AG08396 (cell line): ENCODE measurements around the gene PAM.

Experiments used
- DNase-seq: peaks from one replicate; pipeline ENCODE4 v3.0.0; 2012; ENCODE audit warnings: low spot score, mixed read lengths

The PAM gene

DNA sequence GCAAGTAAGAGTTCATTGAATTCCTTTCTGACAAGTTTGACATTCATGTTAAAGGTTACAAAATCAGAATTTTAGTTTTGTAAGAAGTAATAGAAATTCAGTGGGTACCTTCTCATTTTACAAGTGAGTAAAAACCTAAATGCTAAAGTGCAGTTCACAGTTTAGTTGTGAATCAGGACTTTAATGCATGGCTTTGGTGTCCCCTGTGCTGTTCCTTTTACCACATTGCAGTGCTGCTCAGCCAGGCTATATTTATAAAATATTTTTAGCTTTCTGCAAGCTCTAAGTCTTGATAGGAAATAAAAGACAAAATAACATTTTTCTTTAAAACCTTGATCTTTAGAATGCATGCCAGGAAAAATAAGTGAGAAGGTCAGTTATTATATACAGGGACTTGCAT, 26.3 kb downstream of the PAM start:
- DNase-seq, result no peak

DNA sequence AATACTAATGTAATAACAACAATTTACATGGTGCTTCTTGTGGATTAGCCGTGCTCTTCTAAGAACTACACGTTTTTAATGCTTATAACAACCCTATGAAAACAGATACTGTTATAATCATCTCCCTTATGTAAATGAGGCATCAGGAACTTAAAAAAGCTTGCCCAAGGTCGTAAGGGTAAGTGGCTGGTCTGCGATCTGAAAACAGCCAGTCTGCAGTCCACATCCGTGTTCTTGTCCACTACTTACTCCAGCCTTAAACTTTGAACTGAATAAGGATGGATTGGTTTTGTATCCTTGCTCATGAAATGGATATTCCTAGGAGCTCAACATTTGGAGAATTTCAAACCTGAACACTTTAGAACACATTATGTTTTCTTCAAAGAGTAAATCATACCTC, 26.7 kb downstream of the PAM start:
- no peak for DNase-seq

DNA sequence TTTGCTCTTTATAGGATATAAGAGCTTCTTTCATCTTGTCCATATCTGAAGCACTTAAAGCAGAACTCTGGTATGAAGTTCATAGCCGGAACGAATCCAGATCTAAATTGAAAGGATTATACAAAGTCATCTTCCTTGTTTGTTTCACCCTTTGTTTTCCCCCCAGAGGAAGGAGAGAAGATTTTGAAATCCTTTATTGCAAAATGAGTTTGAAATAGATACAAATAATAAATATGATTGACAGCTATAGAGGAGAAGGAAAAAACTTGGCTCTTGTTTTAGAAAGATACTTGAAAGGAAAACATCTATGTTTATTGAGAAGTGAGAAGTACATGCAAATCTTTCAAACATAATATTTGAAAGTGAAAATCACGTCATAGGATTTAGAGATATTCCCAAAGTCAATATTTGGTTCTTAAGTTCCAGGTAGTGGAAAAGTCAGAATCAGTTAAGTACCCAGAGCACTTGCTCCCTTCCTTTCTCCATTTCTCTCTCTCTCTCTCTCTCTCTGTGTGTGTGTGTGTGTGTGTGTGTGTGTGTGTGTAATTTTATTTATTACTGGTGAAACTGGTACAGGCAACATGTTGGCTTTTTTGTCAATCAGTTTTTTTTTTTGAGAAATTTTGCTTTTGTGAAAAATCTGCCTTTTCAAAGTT, 27.2 kb downstream of the PAM start:
- DNase-seq, result no peak

DNA sequence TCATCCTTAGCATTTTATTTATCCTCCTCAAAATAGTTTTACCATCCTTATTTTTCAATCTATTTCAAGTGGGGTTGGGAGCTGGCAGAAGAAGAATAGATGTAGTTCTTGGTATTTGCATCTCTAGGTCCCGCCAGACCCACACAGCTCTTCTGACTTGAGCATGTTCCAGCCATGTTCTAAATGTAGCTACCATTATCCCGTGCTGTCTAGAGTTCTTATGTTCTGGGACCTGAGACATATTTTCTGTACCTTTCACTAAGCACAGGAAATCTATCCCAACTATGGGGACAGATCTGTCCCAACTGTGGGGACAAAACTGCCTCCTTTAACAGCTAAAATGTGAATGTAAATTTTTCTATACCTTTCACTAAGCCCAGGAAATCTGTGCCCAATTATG, 32.0 kb downstream of the PAM start:
- DNase-seq, result no peak

DNA sequence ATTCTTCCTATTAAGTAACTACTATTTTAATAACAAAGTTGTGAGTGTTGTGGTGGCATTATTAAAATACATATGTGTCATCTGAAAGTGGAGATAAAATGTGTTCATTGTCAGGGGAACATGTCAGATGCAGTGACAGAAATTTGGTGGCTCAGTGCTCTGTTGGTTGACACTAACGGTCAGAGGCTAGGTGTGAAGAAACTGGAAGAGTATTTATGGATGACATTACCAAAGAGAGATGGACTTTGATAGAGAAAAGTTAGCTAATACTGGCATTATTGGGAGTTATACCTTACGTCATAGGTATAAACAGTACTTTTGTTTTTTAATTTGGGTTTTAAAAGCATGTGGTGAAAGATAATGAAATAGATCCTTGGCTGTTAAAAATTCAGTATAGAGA, 33.7 kb downstream of the PAM start:
- no peak for DNase-seq

DNA sequence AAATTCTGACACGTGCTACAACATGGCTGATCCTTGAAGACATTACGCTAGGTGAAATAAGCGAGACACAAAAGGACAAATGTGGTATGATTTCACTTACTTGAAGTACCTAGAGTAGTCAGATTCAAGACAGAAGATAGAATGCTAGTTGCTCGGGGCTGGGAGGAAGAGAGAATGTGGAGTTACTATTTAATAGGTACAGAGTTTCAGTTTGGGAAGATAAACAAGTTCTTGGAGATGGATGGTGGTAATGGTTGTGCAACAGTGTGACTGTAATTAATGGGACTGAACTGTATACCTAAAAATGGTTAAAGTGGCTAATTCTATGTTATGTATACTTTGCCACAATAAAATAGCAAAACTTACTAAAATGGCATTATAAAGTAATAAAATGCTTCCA, 34.4 kb downstream of the PAM start:
- DNase-seq, result no peak

DNA sequence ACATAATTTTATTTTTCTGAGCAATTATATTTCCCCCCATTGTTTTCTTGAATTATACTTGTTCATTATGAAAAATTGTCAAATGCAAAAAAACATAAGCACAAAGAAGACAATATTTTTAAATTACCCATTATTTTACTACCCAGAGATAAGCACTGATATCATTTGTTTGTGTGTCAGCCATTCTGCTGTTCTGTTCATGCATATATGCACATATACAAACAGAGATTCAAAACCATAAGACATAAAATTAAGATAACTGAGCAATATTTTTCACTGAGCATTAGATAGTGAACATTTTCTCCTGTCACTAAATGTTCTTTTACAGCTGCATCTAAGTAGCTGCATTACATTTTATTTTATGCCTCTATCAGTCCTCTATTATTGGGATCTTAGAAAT, 35.6 kb downstream of the PAM start:
- no peak for DNase-seq

DNA sequence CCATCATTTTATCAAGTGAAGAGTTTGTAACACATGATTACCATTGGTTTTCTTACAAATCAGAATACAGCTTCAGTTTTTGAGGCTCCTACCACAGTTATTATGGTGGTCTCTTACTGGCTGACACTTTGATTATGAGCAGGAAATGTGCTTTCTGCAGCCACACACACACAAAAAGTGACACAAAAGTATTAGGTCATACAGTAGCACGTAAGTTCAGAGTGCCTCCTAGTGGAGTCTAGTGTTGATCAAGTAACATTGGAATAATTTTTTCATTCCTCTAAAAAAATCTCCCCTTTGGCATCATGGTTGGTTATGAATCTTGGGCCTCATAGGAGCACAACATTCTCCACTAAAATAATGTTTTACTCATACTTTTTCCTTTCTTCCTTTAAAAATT, 37.6 kb downstream of the PAM start:
- no peak for DNase-seq

DNA sequence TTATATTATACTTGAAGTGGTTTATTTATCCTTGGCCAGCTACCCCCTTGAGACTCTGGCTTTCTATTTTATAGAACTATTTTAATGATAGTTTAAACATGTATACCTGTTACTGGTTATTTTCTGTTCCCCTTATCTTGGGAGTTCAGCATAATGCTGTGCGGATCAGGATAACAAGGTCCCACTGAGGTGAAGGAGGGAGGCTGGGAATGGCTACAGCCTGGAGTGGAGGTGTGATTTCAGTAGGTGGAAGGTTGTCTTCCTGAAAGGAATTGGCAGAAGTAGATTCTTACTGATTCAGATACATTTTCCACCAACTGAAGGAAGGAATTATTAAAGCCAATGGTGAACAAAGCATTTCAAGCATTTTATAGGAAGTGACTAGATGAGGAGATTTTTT, 38.9 kb downstream of the PAM start:
- no peak for DNase-seq

DNA sequence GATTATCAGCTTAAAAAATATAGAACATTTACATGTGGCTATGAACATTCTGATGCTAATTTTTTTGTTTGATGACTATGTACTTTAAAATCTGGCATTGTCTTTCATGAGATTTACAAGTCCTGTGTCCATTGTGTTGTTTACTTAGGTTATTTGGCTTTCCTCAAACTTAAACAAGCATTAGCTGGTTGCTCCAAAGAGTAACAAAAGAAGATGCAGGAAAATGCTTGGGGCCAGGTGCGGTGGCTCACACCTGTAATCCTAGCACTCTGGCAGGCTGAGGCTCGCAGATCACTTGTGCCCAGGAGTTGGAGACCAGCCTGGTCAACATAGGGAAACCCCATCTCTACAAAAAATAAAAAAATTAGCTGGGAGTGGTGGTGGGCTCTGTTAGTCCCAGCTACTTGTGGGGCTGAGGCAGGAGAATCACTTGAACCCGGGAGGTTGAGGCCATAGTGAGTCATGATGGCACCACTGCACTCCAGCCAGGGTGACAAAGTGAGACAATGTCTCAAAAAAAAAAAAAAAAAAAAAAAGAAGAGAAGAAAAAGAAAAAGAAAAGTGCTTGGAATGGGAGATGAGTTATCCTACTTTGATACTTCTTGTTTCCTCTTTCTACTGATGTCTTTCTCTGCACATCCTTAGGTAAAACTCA, 39.7 kb downstream of the PAM start:
- no peak for DNase-seq

DNA sequence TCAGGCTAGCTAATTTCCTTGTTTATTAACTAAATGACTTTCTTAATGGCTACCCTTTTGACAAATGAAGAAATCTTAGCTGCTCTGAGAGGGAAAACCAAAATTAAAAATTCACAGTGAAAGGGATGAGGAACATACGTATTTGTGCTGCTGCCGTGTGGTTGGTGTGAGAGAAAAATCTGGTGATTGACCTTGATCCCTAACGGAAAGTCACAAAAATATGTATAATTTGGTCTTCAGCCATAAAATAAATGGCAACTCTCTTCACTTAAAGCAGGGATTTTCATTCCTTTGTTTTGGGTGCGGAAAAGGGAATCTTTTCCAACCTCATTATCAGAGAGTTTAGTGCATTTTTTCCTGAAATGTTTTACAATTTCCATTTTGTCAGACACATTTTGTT, 40.4 kb downstream of the PAM start:
- DNase-seq, result no peak

DNA sequence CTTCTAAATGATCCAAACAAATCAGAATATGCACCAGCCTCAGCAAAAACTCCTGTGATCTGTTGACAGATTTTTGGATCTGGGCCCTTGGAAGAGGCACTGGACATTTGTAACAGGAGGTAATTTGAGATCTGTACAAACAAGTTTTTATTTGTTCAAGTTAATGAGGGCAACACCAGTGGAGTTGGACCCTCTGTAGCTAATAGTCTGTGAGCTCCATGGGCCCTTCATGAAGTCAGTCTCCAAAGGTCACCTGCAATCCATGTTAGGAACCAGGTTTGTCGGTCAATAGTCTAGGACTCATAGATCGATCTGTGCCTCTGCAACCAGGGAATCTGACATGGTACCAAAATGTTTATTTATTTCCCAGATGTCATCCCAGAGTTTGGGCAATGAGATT, 40.9 kb downstream of the PAM start:
- DNase-seq, result no peak

DNA sequence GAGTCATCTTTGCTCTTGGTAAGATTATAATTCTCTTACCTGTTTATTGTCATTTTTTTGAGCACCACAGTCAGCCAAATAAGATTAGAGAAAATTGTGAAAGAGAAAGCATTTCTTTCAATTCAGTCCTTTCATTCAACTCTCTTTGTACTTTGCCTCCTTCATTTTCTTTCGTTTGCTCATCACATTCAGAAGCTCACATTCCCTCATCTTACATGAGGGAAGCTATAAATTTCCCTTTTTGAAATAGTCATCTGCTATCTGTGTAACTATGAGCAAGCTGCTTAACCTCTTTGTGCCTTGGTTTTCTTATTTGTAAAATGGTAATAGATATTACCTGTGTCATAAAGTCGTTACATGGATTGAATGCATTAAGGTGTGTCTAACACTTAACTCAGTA, 41.4 kb downstream of the PAM start:
- DNase-seq, result no peak

DNA sequence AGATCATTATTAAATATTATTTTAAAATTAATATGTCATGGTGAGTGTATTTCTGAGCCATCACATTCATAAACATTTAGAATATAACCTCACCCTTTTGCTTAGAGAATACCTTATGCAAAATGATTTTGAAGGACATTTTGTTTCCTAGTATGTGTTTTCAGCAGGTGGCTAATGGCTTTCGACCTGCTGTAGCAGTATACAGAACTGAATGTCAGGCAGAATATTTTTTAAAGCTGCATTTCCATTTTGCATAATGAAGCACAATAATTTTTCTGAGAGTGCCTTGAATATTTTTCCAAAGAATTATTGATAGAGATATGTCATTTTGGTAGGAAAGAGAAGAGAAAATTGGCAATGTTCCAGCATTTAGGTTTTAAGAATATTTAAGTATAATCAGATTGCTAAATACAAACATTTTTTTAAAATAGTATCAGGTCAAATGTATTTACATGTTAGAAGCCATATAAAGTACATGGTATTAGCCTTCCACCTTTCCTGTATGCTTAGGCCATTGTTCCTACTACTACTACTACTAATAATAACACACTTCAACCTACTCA, 42.3 kb downstream of the PAM start:
- DNase-seq, result no peak

DNA sequence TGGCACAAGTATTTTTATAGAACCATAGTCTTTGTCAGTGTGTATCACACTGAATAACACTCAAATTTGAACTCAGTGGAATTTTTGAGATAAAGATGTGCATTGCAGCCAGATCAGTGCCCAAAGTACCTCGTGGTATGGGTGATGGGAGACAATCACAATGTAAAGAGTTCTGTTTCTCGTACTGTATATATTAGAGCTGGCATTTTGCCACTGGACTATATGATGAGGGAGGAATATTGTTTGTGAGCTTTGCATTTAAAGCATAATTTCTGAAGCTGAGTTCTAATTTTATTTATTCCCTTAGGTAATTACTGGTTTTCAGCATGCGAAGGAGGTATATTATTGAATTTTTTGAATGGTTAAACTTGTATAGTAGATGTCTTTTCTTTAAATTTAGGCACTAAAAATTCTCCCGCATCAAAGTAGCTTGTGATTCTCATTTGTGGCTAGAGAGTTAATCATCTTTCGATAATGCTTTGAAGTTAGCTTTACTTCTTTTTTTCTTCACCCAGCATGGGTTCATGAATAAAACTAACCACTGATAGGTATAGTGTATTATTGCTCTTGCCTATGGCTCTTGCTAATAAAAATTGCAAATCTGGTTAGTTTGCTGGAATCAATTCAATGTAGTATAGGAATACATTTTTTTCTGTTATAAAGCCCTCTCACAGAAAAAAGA, 43.1 kb downstream of the PAM start:
- DNase-seq, result no peak

DNA sequence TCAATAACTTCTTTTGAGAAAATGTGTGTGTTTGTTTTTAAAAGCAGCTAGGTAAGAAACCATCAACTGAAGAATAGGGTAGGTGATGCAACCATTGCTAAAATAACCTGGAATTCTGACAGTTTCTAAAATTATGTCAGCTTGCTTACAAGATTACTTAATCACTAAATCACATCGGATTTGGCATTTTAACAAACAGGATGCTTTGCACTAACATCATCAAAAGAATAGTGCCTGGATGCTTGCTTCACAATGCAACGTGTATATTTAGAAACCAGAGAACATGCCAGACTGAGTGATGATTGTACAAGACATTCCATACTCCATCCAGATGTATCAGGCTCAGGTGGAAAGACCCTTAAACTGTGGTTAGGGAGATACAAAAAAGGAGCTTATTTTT, 43.9 kb downstream of the PAM start:
- no peak for DNase-seq

DNA sequence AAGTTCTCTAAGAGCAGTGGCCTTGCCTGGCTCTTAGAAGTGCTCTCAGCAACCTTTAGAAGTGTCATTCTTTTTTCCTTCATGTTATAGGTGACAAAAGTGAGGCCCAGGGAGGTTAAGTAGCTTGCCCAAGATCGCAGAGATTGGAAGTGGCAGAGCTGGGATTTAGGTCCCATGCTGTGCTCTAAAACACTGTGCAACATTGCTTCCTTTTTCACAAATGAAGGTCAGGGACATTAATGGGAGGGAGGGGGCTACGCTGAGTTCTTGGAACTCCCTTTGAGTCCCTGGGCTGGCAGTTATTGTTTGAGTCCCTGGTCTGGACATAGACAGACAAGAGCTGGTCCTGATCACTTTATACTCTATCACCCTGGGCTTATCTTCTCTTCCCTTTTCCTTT, 45.3 kb downstream of the PAM start:
- DNase-seq, result no peak

DNA sequence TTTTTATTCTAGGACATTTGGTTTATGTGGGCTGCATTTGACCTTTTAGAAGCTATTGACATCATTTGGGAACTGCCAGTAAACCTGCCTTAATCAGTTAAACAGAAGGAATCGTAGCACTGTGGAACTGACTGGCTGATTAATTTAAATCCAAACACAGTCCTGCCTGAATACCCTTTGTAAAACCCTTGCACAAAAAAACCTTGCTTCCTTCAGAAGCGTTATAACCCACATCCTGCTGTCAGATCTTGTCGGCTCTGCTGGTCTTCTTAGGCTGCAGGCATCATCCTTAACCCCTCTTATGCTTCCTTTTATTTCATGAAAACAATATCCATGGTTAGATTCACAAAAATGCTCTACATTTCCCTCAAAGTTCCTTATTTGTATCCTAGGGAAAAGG, 46.3 kb downstream of the PAM start:
- no peak for DNase-seq

DNA sequence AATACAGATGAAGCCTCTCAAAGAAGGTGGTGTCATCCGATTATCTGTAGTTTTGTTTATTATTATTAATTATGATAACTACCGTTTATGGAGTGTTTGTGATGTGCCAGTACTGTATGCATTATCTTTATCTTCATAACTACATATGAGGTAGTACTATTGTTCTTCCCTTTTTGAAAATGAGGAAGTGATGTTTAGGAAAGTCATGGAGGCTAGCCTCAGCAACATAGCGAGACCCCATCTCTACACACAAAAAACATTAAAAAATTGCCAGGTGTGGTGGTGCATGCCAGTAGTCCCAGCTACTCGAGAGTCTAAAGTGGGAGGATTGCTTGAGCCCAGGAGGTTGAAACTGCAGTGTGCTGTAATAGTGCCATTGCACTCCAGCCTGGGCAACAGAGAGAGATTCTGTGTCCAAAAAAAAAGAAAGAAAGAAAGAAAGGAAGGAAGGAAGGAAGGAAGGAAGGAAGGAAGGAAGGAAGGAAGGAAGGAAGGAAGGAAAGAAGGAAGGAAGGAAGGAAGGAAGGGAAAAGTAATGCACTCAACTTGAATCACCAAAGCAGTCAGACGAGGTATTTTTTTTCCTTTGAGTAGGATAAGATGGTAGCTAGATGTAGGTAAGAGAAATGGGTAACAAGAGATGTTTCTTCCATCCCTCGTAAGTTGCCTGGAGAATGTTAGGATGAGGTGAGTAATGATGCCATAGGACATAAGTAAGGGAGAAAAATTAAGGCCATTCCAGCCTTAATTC, 47.8 kb downstream of the PAM start:
- DNase-seq, result no peak

DNA sequence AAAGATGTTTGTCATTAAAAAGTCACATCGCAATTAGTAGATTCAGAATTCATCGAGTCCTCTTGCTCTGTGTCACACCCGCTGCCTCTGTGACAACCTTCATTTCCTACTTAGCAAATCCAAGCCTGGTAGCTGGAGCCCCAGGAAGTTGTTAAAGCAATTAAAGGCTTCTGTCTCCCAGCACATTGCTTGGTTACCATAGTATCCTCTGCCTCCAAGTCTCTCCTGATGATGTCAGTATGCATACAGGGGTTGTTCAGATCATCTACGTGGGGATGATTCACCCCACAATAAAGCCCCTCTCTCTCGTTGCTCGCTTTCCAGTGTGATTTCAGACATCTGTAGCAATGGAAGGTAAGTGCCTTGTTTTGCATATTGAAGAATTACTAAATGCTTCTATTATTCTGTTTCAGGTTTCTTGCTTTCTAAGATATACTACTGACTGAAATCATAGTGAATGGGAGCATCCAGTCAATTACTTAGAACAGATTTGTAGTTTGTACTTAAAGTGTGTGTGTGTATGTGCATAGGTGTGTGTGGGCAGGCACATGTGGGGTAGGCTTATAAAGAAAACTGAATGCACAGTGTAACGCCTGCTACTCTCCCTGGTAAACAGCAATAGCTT, 52.9 kb downstream of the PAM start:
- DNase-seq, result no peak

DNA sequence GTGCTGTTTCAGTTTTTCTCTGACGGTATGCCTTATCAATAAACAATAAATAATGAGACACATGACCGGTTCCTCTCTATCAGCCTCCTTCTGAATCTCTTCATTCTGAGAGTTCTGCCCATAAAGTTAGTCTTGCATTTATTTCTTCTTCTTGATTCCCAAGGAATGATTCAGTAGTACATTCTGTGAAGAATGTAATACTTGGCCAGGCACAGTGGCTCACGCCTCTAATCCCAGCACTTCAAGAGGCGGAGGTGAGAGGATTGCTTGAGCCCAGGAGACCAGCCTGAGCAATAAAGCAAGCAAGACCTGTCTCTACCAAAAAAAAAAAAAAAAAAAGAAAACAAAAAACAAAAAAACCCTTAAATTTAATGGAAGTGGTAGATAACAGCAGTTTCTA, 53.9 kb downstream of the PAM start:
- DNase-seq, result no peak

DNA sequence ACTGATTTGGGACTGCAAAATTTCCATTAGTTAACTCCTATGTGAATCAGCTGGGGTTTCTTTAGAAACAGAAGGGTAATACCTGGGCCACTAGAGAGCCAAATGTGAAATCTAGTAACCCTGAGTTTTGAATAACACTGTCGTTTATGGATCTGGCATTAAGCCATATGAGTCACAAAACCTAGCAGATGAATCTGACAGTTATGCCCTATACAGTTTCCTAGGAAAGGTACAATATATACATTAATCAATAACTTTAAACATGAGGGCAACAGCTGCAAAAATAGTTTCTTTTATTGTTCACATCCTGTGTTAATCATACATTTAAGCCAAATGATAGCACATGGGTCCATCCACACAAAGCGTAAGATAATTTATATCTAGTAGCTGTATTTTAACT, 56.9 kb downstream of the PAM start:
- no peak for DNase-seq
